ENCODE measurements around the gene ZNF507.
A peak's percentile ranks its signal among the peaks of the same experiment; 100 is the strongest.
"Not testable (repeated sequence)": the region's sequence is repeated elsewhere in the genome, so short reads cannot be mapped to it uniquely, and the experiment has no call there.

The ZNF507 gene

DNA sequence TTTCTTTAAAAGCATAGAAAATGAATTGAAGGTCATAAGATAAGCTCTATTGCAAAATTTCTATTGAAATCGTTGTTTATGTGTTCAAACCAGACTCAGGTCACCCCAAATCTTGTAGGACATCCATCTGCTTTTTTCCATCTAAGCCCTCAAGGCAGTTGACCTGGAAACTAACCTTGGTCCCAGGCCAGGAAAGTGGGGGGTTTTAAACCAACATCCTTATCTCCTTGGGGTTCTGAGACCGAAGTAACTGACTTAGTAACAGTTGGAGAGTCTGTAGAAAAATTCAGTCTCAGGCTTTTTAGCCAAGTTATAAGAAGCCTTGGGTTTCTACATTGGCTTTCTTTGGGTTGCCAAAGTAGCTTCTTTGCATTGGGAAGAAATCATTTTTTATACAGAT lies 23.4 kb downstream of the ZNF507 start:
- DNase-seq (ENCODE audit: low spot score) = no peak

DNA sequence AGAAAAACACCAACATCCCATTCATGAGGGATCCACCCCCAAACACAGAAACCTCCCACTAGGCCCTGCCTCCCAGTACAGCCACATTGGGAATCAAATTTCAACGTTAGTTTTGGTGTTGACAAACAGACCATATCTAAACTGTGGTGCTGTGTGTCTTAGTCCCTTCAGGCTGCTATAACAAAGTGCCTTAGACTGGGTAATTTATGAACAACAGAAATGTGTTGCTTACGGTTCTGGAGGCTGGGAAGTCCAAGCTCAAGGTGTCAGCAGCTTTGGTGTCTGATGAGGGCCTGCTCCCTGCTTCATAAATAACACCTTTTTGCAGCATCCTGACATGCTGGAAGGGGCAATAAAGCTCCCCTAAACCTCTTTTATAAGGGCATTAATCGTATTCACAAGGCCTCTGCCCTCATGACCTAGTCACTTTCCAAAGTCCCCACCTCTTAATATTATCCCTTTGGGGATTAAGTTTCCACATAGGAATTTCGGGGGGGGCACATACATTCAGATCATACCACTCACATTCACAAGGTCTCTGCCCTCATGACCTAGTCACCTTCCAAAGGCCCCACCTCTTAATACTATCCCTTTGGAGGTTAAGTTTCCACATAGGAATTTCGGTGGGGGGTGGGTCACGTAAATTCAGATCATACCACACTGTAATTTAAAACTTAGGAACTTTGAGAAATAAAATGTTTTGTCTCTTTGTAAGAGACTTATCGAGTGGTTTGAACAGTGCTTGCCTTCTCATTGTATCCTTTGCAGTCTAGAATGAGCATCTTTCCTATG lies 27.5 kb downstream of the ZNF507 start:
- no peak for DNase-seq (ENCODE audit: low spot score)

DNA sequence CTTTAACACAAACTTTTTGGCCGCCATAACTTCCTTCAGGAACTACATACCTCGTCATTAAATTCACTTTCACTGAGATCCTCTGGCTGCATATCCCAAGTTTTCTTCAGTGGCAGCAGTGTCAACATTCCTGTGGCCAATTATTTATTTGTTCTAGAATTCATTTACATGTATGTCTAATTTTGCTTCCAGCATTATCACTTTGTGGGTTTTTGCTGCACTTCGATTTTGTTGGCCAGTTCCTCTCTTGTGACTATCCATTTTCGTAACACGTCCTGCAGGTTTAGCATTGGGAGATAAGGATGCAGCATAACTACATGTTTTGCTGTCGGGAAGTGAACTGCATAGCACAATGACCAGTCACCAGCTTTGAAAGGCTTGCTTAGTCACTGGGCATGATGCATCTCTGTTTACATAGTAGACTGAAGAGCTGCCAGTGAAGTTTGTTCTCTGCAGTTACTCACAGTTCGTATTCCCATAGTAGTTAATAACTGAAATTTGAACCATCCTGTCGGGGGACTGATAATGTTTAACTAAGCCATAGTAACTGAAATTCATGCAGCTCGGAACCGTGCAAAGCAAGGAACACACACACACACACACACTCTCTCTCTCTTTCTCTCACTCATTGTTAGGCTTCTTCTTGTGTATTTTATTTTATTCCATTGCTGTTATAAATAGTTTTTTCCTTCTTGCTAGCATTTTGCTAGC lies 28.3 kb downstream of the ZNF507 start:
- DNase-seq (ENCODE audit: low spot score) = peak; percentile 98

DNA sequence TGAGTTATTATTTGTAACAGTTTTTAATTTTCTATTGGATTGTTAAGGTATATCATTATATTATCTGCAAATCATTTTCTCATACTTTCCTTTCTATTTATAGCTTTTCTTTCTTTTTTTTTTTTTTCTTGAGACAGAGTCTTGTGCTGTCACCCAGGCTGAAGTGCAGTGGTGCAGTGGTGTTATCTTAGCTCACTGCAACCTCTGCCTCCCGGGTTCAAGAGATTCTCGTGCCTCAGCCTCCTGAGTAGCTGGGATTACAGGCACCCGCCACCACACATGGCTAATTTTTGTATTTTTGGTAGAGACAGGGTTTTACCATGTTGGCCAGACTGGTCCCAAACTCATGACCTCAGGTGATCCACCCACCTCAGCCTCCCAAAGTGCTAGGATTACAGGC lies 29.0 kb downstream of the ZNF507 start:
- not testable (repeated sequence) for DNase-seq (ENCODE audit: low spot score)

DNA sequence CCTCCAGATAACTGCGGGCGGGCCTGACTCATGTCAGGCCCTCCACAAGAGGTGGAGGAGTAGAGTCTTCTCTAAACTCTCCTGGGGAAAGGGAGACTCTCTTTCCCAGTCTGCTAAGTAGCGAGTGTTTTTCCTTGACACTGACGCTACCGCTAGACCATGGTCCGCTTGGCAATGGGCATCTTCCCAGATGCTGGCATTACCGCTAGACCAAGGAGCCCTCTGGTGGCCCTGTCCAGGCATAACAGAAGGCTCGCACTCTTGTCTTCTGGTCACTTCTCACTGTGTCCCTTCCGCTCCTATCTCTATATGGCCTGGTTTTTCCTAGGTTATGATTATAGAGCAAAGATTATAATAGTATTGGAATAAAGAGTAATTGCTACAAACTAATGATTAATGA lies 31.7 kb downstream of the ZNF507 start:
- not testable (repeated sequence) for DNase-seq (ENCODE audit: low spot score)

DNA sequence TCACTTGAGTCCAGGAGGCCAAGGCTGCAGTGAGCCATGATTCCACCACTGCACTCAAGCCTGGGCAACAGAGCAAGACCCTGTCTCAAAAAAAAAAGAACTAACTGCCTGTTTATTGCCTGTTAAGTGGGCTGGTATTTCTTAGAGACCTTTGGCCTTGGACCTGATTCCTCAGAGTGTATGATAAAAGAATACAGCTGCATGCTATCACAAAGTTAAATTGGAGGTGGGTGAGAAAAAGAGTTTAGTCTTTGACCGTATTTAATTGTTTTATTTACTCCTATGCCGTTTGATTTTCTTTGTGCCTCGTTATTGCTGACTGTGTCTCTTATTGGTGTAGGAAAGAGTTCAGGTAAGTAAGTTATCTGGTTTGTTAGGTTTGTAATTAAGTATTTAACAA lies 34.9 kb downstream of the ZNF507 start:
- no peak for DNase-seq (ENCODE audit: low spot score)

DNA sequence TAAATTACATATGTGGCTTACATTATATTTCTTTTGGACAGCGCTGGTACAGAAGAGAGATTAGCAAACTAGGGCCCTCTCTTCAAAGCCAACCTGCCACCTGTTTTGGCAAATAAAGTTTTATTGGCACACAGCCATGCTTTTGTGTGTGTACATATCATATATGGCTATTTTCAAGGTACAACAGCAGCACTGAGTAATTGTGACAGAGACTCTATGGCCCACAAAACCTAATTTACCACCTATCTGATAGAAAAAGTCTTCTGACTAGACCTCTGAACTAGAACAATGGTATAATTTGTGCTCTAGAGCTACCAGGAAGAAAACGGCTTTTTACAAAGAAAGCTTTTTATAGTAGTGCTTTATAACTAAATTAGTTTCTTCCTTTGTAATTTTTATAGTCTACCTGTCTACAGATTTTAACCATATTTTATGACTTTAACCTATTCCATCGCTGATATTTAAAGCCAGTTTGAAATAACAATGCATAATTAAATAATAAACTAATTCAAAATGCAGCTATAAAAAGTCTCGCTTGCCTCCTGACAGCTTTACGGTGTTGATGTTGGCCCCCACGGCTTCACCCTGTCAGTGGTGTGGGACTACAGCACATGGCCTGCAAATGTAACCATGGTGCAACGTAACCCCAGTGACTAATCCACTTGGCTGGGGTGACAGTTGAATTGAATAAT lies 42.4 kb downstream of the ZNF507 start:
- DNase-seq (ENCODE audit: low spot score) = no peak

DNA sequence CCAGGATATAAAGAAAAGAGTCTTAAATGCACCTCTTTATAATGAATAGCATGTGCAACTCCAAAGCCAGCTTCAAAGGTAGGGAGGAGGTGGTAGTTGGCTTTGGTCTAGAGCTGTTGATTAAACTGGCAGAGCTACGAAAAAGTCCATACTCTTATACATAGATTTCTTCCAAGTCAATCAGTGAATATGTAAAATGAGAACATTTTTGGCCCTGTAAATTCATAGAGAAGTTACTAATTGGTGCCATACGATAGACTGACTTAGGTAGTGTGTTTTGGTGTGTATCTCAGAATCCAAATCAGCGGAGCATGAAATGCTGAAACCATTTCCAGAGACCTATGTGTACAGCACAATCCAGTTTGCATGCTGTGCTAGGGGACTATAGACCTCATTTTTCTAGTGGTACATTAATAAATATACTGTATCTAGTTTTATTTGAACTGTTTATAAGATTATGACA lies 43.0 kb downstream of the ZNF507 start:
- no peak for DNase-seq (ENCODE audit: low spot score)

DNA sequence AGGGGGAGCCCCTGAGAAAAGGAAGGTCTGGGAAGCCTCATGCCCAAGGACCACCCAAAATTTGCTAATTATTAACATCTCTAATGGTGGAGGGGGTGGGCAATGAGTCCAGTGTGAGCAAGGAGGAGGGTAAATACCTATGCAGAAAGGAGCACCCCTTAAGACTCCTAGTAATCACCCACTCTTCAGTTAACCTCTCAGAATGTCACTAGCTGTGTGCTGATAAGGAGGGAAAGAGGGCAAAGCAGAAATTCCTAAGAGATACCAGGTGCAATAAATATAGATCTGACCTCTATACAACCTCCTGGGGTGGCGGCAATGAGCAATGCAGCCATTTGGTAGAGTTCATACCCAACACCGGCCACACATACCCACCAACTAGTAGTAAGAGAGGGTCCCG lies 47.5 kb downstream of the ZNF507 start:
- no peak for DNase-seq (ENCODE audit: low spot score)

DNA sequence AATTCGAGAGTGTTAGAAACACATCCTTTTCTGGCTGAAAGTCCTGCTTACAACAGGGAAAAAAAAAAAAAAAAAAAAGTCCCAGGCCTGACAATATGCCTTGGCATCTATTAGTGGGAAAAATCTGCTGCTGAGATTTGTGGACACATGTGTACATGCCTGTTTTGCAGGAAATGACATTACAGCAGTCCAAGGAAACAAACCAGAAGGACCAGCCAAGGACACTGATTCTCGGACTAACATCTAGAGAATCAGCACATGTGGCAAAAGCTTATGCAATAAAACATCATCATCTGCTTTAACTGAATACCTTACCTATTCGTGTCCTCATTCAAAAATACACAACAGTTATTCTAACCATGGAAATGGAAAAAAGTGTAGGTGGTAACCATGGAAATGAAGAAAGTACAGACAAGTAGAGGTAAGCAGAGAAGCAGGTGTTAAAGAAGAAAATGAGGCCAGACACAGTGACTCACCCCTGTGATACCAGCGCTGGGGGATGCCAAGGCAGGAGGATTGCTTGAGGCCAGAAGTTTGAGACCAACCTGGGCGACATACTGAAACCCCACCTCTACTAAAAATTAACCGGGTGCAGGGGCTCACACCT lies 50.7 kb downstream of the ZNF507 start:
- DNase-seq (ENCODE audit: low spot score) = no peak

DNA sequence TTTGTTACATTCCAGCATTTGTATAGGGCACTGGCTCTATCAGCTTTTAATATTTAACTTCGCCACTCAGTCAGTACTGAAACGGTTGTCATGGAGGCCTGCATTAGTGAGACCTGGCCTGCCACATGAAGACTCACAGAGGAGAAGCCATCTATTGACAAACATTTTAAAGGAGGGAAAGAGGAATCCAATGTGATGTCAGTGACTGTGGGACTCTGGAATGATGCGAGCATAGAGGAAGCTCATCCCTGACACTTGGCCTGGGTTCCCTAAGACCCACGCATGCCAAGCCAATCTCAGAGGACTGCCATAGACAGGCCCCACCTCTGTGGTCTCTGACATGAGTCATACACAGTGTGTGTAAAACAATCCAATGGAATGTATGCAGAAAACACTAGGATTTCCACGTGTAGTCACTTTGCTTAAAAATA lies 52.3 kb downstream of the ZNF507 start:
- DNase-seq (ENCODE audit: low spot score) = no peak

DNA sequence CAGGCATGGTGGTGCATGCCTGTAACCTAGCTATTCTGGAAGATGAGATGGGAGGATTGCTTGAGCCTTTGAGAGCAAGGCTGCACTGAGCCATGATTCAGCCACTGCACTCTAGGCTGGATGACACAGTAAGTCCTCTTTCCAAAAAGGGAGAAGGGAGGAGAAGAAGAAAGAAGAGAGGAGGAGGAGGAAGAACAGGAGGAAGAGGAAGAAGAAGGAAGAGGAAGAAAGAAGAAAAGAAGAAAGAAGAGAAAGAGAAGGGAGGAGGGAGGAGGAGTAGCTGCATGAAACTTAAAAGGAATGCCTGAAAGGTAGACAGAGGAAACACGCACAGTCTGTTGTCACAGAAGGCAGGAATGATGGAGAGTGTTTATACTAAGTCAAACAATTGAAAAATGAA lies 56.6 kb downstream of the ZNF507 start:
- DNase-seq (ENCODE audit: low spot score) = no peak

DNA sequence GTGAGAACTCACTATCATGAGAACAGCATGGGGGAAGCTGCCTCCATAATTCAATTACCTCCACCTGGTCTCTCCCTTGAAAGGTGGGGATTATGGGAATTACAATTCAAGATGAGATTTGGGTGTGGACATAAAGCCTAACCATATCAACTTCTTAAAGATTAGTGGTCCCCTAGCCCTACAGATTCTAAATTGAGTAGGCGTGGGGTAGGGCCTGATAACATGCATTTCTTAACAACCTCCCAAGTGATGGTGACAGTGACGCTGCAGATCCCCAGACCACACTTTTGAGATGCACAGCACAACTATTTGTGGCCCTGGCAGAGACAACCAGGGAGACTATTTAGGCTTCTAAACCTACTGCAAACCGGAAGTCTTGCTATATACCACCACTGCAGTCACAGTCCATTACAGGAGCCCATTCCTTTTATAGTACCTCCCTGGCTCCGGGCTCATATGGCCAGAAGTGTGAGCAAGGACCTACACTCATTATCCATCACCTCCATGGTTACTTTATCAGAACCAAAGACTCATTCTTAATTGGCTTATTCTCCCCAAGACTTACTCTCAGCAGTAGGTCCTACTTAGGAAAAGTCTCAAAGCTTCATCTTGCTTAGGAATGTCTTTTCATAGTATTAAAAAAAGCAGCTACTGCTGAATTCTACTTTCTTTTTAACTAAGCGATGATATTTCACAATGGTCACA lies 58.0 kb downstream of the ZNF507 start:
- no peak for DNase-seq (ENCODE audit: low spot score)

DNA sequence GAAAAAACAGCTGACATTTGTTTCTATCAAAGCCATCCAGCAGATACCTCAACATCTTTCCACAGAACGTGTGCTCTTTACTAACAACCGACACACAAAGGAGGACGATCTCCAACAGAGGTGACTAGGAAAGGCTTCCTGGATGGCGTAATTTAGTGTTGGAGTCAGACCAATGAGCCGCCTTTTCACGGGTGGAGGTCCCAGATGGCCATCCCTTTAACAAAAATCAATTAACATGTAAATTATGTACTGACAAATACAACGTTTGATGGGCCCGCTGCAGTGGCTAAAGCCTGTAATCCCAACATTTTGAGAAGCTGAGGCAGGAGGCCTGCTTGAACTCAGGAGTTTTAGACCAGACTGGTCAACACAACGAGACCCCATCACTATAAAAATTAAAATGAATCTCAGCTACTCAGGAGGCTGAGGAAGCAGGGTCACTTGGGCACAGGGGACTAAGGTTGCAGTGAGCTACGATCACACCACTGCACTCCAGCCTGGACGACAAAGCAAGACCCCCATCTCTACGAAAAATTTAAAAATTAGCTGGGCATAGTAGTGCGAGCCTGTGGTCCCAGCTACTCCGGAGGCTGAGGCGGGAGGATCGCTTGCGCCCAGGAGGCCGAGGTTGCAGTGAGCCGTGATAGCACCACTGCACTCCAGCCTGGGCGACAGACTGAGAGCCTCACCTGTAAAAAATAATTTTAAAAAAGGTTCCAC lies 59.0 kb downstream of the ZNF507 start:
- DNase-seq (ENCODE audit: low spot score) = no peak

DNA sequence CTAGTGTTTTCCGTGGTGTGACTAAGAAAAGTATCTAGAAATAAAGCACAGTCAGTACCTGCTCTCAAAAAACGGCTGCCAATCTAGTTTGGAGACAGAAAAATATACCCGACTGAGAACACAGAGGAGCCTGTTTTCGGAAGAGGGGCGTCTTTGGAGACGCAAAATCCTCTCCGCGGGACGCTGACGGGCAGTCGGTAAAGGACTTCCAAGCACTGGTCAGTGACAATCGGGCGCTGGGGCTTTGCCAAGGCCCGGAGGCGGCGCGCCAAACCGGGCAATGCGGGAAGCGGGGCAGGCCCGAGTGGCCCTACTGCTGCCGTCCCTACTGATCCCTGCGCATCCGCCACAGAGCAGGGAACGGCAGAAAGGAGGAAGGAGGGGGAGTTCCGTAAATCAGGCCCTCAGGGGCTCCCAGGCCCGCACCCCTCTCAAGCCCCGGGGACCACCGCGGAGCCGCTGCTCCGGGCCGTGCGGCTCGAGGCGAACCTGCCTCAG lies 59.6 kb downstream of the ZNF507 start:
- no peak for DNase-seq (ENCODE audit: low spot score)

DNA sequence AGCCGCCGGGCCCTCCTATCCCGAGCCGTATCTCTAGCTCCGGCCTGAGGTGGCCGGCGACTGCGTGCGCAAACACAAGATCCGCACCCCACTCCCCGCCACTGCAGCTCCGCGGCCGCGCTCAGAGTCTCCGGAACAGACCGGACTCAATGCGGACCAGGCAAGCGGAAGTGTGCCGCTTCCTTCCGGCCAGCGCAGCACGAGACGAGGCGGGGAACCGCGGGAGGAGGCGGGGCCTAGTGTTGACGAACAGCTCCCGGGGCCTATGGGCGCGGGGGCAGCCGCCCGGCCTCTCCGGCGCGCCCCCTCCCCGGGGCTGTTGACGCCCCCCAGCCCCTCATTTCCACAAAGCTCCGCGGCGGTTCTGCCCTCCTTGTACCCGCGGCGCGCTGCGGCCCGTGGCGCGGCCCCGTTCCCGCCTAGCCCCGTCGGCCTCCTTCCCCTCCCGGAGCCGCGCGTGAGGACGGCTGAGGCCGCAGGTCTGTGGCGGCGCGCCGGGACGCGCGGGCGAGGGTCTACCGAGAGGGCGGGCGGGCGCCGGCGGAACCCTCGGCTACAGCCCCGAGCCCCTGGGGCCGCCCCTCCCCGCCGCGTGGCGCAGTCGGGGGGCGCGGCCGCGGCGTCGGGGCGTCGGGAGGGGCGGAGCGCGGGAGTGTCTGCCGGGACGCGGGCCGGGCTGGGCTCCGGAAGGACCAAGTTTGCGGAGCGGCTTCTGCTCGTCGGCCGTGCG lies 60.2 kb downstream of the ZNF507 start, which contains the start of gene DPY19L3:
DPY19L3 (plus strand) TSS at position 340 of the 730 bp plus-strand sequence. CDS start 2,484 bp downstream, outside the sequence.
- peak; percentile 91 for DNase-seq (ENCODE audit: low spot score)

DNA sequence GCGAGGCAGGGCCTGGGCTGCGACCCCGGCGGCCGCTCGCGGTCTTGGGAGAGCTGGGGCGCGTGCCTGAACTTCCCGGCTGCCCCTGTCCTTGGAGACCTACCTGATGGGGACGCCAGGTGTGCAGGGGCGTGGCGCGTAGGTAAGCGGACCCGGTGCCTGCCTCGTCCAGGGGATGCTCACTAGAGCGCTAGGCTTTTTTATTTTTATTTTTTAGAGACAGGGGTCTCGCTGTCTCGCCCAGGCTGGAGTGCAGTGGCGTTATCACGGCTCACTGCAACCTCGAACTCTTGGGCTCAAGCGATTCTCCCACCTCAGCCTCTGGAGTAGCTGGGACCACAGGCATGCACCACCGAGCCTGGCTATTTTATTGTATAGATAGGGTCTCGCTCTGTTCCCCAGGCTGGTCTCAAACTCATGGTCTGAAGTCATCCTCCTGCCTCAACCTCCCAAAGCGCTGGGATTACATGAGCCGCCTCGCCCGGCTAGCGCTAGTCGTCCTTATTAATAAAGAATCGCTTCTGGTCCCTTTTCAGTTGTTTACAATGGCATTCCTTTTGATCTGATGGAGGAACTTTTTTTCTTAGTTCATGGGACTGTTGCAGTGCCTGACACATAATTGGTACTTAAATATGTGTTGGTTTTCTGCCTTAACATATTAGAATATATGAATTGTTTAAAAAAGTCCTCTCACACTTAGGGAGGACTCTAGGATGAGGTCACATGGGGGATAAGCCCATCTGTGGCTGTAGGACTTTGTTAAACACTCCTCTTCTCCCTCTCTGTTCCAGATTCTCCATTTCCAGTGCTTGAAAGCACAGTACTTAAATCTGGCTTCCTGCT lies 61.0 kb downstream of the ZNF507 start:
- DNase-seq (ENCODE audit: low spot score) = no peak

DNA sequence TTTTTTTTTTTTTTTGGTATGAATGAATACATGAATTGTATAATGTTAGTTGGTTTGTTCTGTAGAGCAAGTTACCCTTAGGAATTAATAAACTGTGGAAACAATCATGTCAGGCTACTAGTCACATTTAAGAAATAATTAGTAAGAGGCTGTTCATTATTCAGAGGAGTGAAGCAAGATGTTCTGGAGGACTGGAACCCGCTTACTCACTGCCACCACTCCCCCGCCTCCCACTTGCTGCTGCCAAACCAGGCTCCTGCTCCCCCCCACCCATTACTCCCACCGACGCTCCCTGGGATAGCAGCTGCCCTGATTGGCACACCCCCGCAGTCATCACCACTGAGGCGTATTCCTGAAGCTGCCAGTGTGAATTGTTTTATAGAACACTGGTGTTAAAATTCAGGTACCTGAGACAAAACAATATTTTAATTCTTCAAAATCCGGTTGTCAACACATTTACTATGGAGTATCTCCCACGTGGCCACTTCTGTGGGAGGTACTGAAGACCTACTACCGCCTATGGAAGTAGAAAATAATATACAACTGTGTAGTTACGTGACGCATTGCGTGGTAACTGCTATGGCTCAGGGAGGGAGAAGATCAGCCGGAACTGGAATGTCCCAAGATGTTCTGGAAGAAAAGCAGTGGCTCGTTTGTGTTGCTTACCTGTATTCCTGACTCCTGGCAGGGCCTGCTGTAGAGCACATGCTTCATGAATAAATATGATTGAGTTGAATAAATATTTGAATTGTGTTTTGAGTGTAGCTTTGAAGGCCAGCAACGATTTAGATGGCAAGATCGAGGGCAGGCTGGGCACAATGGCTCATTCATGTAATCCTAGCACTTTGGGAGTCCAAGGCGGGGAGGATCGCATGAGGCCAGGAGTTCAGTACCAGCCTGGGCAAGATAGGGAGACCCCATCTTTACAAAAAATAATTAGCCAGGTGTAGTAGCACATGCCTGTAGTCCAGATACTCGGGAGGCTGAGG lies 61.9 kb downstream of the ZNF507 start:
- no peak for DNase-seq (ENCODE audit: low spot score)

All from kidney capillary endothelial cell (primary cell).